Inflammatory macrophage treated with lipopolysaccharide for 4 hours (primary cell): ENCODE results near the gene MRPL18.

ENCODE experiments used
- DNase-seq: peaks from one replicate; pipeline ENCODE4 v3.0.0-alpha.2; 2020

Gene MRPL18

GRCh38 chr6:159844737-159845645 is 54.7 kb downstream of the MRPL18 start:
- no peak for DNase-seq
